Activated naive CD4-positive, alpha-beta T cell (primary cell): Measurements from ENCODE around the gene DBF4.
"Not testable (repeated sequence)": the region's sequence is repeated elsewhere in the genome, so short reads cannot be mapped to it uniquely, and the experiment has no call there.

Experiments
- DNase-seq, 4 experiments: peaks; one replicate each; lab custom pipeline; 2025; lab: John Stamatoyannopoulos, UW

DBF4 gene

GRCh38 chr7:87876040-87876868 is at the start of gene DBF4, which contains the start of gene SLC25A40:
DBF4 (plus strand) TSS chr7:87876493; CDS start chr7:87876733, 240 bp downstream.
SLC25A40 (minus strand) TSS chr7:87876360; CDS start chr7:87858727, 17,633 bp downstream.
- peak; percentile 79 to 95 (median 88) for DNase-seq

DNA sequence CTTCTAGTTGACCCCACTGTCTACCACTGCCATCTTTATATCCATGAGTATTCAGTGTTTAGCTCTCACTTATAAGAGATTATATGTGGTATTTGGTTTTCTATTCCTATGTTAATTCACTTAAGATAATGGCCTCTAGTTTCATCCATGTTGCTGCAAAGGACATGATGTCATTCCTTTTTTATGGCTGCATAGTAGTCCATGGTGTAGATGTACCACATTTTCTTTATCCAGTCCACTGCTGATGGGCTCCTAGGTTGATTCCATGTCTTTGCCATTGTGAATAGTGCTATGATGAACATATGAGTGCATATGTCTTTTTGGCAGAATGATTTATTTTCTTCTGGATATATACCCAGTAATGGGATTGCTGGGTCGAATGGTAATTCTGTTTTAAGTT is 47.9 kb upstream of the DBF4 start:
- DNase-seq = not testable (repeated sequence)

DNA sequence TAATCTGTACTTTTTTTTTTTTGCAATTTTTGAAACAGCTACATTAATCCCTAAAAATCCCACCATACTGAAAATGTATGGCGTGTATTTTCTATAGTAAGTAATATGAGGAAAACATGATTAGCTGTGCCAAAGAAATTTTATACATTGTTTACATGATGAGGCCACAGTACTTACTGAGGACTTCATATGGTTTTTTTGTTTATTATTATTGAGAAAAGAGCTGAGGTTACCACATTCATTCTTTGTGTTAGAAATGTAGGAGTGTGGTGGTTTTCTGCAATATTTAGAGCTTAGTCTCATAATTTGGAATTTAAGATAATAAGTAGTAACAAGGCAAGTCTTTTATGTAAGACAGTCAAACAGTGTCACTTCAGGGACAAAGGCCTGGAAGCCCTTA is 45.2 kb upstream of the DBF4 start:
- no peak for DNase-seq

GRCh38 chr7:87833130-87833529 is 43.2 kb upstream of the DBF4 start:
- DNase-seq = no peak

DNA sequence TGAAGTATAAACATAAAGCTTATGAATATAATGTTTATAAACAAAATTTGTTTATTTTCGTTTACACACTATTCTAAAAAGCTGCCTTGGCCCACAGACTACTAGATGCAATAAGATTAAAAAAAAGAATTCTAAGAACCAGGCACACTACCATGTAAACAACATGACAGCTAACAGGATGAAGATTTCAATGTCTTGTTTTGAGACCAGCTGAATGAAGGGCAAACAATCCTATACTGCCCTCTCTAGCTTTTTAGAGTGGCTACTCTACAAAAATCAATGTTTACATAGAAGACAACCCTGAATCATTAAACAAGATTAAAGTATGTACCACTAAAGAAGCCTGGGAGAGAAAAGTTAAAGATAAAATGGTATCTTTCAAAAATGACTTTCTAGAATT is 38.7 kb upstream of the DBF4 start:
- DNase-seq = no peak

GRCh38 chr7:87850836-87851593 is 25.3 kb upstream of the DBF4 start:
- no peak for DNase-seq

DNA sequence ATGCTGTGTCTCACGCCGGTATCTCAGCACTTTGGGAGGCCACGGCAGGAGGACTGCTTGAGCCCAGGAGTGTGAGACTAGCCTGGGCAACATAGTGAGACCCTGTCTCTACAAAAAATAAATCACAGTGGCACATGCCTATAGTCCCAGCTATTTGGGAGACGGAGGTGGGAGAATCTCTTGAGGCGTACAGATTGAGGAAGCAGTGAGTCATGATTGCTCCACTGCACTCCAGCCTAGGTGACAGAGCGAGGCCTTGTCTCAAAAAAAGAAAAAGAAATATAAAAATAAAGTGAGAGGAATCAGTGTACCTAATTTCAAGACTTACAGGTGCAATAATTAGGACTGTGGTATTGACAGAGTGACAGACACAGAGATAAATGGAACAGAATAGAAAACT is 24.0 kb upstream of the DBF4 start:
- no peak for DNase-seq

DNA sequence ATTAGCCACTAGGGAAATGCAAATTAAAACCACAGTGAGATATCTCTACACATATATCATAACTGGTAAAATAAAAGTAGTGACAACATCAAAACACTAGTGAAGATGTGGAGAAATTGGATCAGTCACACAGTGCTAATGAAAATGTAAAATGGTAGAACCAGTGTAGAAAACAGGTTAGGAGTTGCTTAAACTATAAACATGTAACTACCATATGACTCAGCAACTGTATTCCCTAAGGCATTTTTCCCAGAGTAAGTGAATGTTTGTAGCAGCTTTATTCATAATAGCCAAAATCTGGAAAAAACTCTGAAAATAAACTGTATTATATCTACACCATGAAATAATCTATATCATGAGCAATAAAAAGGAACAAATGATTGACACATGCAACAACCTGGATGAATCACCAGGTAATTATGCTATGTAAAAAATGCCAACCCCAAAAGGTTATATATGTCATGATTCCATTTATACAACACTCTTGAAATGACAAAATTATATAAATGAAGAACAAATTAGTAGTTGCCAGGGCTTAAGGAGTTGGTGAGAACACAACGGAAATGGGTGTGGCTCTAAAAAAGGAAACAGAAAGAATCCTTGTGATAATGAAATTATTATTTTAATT is 22.9 kb upstream of the DBF4 start:
- DNase-seq = no peak

GRCh38 chr7:87858417-87859100 is 17.7 kb upstream of the DBF4 start:
- no peak for DNase-seq

GRCh38 chr7:87866089-87866488 is 10.2 kb upstream of the DBF4 start:
- DNase-seq = no peak

DNA sequence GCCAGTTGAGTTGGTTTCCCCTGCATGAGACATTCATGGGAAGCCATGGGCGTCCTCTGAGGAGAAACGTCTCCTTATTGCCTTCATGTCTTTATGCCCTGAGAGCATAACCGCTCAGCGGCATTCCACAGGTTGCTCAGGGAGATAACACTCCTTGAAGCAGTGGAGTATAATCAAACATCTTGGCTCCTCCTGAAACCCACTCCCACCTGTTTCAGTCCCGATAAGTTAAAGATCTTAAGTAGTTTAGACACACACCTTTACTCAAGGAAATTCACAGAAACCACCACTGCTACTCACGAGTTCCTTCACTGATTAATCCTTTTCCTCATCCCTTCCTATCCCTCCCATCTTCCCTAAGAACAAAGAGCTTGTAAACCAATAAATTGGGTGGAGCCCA is 9.8 kb upstream of the DBF4 start:
- not testable (repeated sequence) for DNase-seq

- no peak for DNase-seq
Measured at GRCh38 chr7:87870471-87870870, 5.8 kb upstream of the DBF4 start.

- no peak for DNase-seq
Measured at GRCh38 chr7:87872346-87872745, 3.9 kb upstream of the DBF4 start.

- not testable (repeated sequence) for DNase-seq
Measured at GRCh38 chr7:87873328-87873727, 3.0 kb upstream of the DBF4 start.

DNA sequence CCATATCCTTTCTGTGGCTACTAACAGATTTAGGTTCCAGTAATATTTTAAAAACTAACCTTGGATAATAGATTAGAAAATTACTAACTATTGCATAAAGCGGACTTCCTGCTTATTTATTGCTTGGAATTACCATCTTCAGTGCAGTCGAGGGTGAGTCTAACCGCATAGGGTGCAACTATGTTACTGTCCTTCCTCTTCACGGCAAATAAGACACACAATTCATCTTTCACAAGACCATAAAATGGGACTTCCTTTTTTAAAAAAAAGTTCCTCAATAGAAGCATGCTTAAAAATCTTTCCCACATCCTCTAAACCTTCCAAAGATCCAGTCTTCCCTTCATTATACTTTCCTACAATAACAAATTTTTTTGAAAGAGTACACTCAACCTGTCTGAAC is 2.2 kb upstream of the DBF4 start:
- DNase-seq = no peak

DNA sequence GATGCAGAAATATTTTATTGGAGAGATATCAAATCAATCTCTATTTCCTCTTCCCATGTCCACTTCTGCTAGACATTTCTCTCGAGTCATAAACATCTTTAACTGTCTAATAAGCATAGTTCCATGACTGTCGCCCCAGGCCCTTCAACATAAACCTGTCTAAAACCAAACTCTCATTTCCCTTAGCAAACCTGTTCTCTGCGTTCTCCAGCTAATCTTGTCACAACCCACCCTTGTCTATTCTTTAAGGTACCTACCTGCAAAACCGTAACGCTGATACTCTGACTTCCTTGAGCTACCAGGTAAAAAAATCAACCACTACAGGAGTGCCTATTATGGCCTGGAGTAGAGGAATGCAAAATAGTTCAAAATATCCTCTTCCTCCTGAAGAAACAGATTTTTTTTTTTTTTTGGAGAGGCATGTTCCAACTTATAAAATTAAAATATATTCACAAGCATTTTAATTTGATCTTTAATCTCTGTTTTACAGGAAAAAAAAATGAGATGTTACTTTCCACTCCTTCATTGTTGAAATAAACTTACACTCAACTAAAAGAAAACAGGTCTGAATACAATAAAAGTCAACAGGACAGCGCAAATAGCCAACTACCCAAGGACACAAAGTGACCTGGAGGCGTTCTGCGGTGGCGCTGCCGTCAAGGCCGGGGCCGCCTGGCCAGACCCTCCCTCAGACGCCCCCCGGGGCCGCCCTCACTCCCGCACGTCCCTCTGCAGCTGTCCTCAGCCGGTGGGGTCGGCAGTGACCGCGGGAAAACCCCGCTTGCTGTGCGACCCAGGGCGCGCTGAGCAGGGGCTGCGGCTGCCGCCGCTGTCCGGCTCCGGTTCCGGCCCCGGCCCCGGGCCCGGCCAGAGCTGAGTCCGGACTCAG is 898 bp upstream of the DBF4 start:
- DNase-seq = no peak

DNA sequence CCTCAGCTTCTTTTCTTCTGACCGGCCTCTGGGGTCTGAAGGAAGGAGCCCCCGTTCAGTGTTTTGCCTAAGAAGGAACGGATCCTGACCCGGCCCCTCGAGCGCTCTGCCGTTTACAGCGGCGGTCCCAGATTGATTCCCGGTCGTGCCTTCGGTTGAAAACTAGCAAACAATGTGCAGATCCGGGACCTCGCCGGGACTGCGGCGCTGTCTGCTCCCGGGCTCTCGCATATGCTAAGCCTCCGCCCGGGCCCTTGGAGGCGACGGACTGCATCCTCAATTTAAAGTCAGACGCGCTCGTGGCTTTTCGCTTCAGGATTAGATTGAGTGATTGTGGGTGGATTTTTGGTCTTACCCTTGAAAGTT is 559 bp downstream of the DBF4 start:
- DNase-seq = peak in 3 of 4 experiments; percentile 20 to 35 (median 24)

- DNase-seq = no peak
Measured at GRCh38 chr7:87877366-87878040, 1.2 kb downstream of the DBF4 start.

GRCh38 chr7:87878208-87878735 is 2.0 kb downstream of the DBF4 start:
- DNase-seq = no peak
